Measurements from ENCODE around the gene DERA.
A peak's percentile ranks its signal among the peaks of the same experiment; 100 is the strongest.
"Not testable (repeated sequence)": the region's sequence is repeated elsewhere in the genome, so short reads cannot be mapped to it uniquely, and the experiment has no call there.

DERA gene

GRCh38 chr12:15904378-15904920 is 6.7 kb upstream of the DERA start:
- no peak for DNase-seq (ENCODE audit: low spot score)

- no peak for DNase-seq (ENCODE audit: low spot score)
These were observed 666 bp upstream of the DERA start for GRCh38 chr12:15910468-15910863.

- not testable (repeated sequence) for DNase-seq (ENCODE audit: low spot score)
These were observed 799 bp downstream of the DERA start for GRCh38 chr12:15911931-15912330.

- DNase-seq (ENCODE audit: low spot score), result not testable (repeated sequence)
These were observed 3.0 kb downstream of the DERA start for GRCh38 chr12:15914131-15914530.

- DNase-seq (ENCODE audit: low spot score), result no peak
These were observed 6.9 kb downstream of the DERA start for GRCh38 chr12:15918066-15918465.

GRCh38 chr12:15919418-15919817 is 8.3 kb downstream of the DERA start:
- DNase-seq (ENCODE audit: low spot score), result no peak

GRCh38 chr12:15924956-15925355 is 13.8 kb downstream of the DERA start:
- DNase-seq (ENCODE audit: low spot score), result no peak

- no peak for DNase-seq (ENCODE audit: low spot score)
These were observed 17.2 kb downstream of the DERA start for GRCh38 chr12:15928346-15928745.

GRCh38 chr12:15928870-15929571 is 17.9 kb downstream of the DERA start:
- peak; percentile 24 for DNase-seq (ENCODE audit: low spot score)

- no peak for DNase-seq (ENCODE audit: low spot score)
These were observed 20.5 kb downstream of the DERA start for GRCh38 chr12:15931590-15932053.

- DNase-seq (ENCODE audit: low spot score), result no peak
These were observed 21.2 kb downstream of the DERA start for GRCh38 chr12:15932327-15932726.

GRCh38 chr12:15932971-15933370 is 21.8 kb downstream of the DERA start:
- no peak for DNase-seq (ENCODE audit: low spot score)

GRCh38 chr12:15933751-15934150 is 22.6 kb downstream of the DERA start:
- no peak for DNase-seq (ENCODE audit: low spot score)

GRCh38 chr12:15936751-15937150 is 25.6 kb downstream of the DERA start:
- DNase-seq (ENCODE audit: low spot score), result no peak

GRCh38 chr12:15937902-15938301 is 26.8 kb downstream of the DERA start:
- DNase-seq (ENCODE audit: low spot score), result no peak

GRCh38 chr12:15939111-15939510 is 28.0 kb downstream of the DERA start:
- DNase-seq (ENCODE audit: low spot score), result no peak

- DNase-seq (ENCODE audit: low spot score), result no peak
These were observed 31.3 kb downstream of the DERA start for GRCh38 chr12:15942475-15942874.

GRCh38 chr12:15943519-15943918 is 32.4 kb downstream of the DERA start:
- DNase-seq (ENCODE audit: low spot score), result not testable (repeated sequence)

- DNase-seq (ENCODE audit: low spot score), result not testable (repeated sequence)
These were observed 37.3 kb downstream of the DERA start for GRCh38 chr12:15948461-15948860.

GRCh38 chr12:15955281-15955680 is 44.1 kb downstream of the DERA start:
- DNase-seq (ENCODE audit: low spot score), result no peak

- no peak for DNase-seq (ENCODE audit: low spot score)
These were observed 44.9 kb downstream of the DERA start for GRCh38 chr12:15956010-15956409.

- peak; percentile 22 for DNase-seq (ENCODE audit: low spot score)
These were observed 45.5 kb downstream of the DERA start for GRCh38 chr12:15956413-15957185.

GRCh38 chr12:15962760-15963159 is 51.6 kb downstream of the DERA start:
- DNase-seq (ENCODE audit: low spot score), result no peak
